Adrenal gland (tissue), 5 donors: ENCODE results near the gene TMEM259.

Experiments used
- POLR2A ChIP-seq, 2 donors: fragments of 450-650 bp; IDR thresholded peaks; one replicate each; pipeline ENCODE4 v1.6.1; 2017; ENCODE audit warnings: antibody characterized with exemption in 2 of 2, mild to moderate bottlenecking in 2 of 2, moderate library complexity in 1 of 2
- TF ChIP-seq, protein P1 (sequence below), 6 experiments: fragments of 450-650 bp in 4 of 6; fragments of 200-600 bp in 2 of 6; sonication (generic) in 1 of 6; IDR thresholded peaks; 1 replicate in 5 of 6; 2 replicates in 1 of 6; pipeline versions ENCODE4 v1.5.1 to v1.8.0; 2016 to 2021; ENCODE audit warnings: antibody characterized with exemption in 6 of 6, mild to moderate bottlenecking in 2 of 6, moderate library complexity in 1 of 6
- donor health status: DM: no; HTN: no; CAD: no.

DNA sequence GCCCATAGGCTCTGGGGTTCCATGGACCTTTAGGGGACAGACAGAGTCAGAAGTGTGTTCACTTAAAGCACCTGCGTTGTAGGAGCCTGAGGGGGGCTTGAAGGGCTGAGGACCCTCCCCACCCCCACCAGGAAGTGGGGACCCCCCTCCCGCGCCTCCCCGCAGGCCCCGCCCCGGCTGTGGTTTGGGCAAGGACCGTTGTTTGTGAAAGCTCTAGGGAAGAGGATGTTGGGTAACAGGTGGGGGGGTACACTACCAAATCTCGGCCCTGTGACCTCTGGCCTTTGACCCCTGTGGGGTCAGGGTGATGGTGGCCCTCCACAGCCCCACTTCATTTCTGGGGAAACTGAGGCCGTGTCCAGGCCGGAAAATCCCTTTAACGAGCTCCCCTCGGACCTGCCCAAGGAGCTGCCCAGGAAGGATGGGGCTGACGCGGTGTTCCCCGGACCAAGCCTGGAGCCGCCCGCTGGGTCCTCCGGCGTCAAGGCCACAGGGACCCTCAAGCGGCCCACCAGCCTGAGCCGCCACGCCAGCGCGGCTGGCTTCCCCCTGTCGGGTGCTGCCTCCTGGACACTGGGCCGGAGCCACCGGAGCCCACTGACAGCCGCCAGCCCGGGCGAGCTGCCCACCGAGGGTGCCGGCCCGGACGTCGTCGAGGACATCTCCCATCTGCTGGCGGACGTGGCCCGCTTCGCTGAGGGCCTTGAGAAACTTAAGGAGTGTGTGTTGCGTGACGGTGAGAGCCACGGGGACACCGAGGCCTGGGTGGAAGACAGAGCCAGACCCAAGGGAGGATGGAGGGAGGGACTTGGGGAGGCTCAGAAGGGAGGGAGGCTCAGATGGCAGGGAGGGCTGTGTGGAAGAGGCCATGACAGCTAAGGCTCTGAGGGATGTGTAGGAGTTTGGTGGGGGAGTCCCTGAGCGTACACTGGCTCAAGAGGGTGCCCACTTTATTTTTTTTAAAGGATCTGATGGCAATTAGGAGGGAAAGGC is 47.4 kb upstream of the TMEM259 start:
- TF ChIP-seq, protein P1, sequence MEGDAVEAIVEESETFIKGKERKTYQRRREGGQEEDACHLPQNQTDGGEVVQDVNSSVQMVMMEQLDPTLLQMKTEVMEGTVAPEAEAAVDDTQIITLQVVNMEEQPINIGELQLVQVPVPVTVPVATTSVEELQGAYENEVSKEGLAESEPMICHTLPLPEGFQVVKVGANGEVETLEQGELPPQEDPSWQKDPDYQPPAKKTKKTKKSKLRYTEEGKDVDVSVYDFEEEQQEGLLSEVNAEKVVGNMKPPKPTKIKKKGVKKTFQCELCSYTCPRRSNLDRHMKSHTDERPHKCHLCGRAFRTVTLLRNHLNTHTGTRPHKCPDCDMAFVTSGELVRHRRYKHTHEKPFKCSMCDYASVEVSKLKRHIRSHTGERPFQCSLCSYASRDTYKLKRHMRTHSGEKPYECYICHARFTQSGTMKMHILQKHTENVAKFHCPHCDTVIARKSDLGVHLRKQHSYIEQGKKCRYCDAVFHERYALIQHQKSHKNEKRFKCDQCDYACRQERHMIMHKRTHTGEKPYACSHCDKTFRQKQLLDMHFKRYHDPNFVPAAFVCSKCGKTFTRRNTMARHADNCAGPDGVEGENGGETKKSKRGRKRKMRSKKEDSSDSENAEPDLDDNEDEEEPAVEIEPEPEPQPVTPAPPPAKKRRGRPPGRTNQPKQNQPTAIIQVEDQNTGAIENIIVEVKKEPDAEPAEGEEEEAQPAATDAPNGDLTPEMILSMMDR (IDR thresholded peaks at IDR 0.05) = no peak
- no peak for TF ChIP-seq POLR2A (IDR thresholded peaks at IDR 0.05)
